Upper lobe of right lung (tissue), 1 donor: ENCODE measurements around the gene TK1. TPM values are rescaled to one million over a fixed set of nuclear protein-coding genes. Genes with fewer than 3 reads are reported as not detected.

Experiments
- ATAC-seq: fragments of 200-7000 bp; cut with Tn5 transposase; one replicate; pipeline ENCODE4 v1.9.1; 2020; ENCODE audit warnings: mild to moderate bottlenecking, moderate library complexity
- DNase-seq: peaks from one replicate; pipeline ENCODE4 v3.0.0-alpha.2; 2020
- H3K27ac ChIP-seq: fragments of 200-600 bp; one replicate; pipeline ENCODE4 v1.8.0; 2022
- H3K27me3 ChIP-seq: fragments of 200-600 bp; one replicate; pipeline ENCODE4 v1.8.0; 2022; ENCODE audit warnings: mild to moderate bottlenecking
- H3K36me3 ChIP-seq: fragments of 200-600 bp; one replicate; pipeline ENCODE4 v1.8.0; 2022
- H3K4me1 ChIP-seq: fragments of 200-600 bp; one replicate; pipeline ENCODE4 v1.8.0; 2022
- H3K4me3 ChIP-seq: fragments of 200-600 bp; one replicate; pipeline ENCODE4 v1.8.0; 2022; ENCODE audit warnings: mild to moderate bottlenecking
- H3K9me3 ChIP-seq: fragments of 200-600 bp; one replicate; pipeline ENCODE4 v1.8.0; 2022
- CTCF ChIP-seq: fragments of 200-600 bp; IDR thresholded peaks from one replicate; pipeline ENCODE4 v1.8.0; 2022; ENCODE audit warnings: antibody characterized with exemption
- intact Hi-C: fragments of 100-400 bp; cut with DNase I; formaldehyde crosslinking; loops from one replicate; pipeline ENCODE4 v1.11.0; 2022
- total RNA-seq: library from RNA; stranded (reverse); fragmentation: NEBNext Ultra II Directional; extraction: Animal tissue kit (Norgen Biotek cat#: 25700); gene quantifications from one replicate; pipeline ENCODE4 v1.2.1, GENCODE V29; 2021
- donor health status: DM: no; HTN: yes; CAD: no; lungs with severe emphysema.

Gene TK1
- total RNA-seq, 1 donor from 2014 or later, result 3.3 TPM

GRCh38 chr17:78211032-78211431, 24.2 kb upstream of the TK1 start:
- no peak for DNase-seq
- peaks cover 5% of the 10 kb centered on the region for H3K4me1 ChIP-seq
- TF ChIP-seq CTCF, result no peak
- no peak overlapping the region for H3K27ac ChIP-seq
- H3K4me3 ChIP-seq, result no peak overlapping the region
- no peaks in the 10 kb centered on the region for H3K27me3 ChIP-seq
- H3K36me3 ChIP-seq, result no peaks in the 10 kb centered on the region
- no peaks in the 10 kb centered on the region for H3K9me3 ChIP-seq
- intact Hi-C loops, result no loop called here
- no peak for ATAC-seq

- no peak overlapping the region for H3K27ac ChIP-seq
- no peaks in the 10 kb centered on the region for H3K36me3 ChIP-seq
- H3K27me3 ChIP-seq, result no peaks in the 10 kb centered on the region
- H3K4me3 ChIP-seq, result no peak overlapping the region
- intact Hi-C loops, result no loop called here
- H3K4me1 ChIP-seq, result peaks cover 5% of the 10 kb centered on the region
- no peaks in the 10 kb centered on the region for H3K9me3 ChIP-seq
- ATAC-seq, result no peak
- TF ChIP-seq CTCF, result no peak
- no peak for DNase-seq
Observed at GRCh38 chr17:78210111-78210510, 23.3 kb upstream of the TK1 start.

- TF ChIP-seq CTCF, result no peak
- DNase-seq (no peak), ATAC-seq (no peak)
- no peak overlapping the region for H3K4me3 ChIP-seq
- H3K4me1 ChIP-seq, result no peaks in the 10 kb centered on the region
- no peaks in the 10 kb centered on the region for H3K27me3 ChIP-seq
- H3K9me3 ChIP-seq, result no peaks in the 10 kb centered on the region
- intact Hi-C loops, result no loop called here
- H3K27ac ChIP-seq, result no peak overlapping the region
- H3K36me3 ChIP-seq, result no peaks in the 10 kb centered on the region
Observed at GRCh38 chr17:78208486-78208885, 21.6 kb upstream of the TK1 start.

GRCh38 chr17:78206298-78206697, 19.4 kb upstream of the TK1 start:
- no peaks in the 10 kb centered on the region for H3K9me3 ChIP-seq
- intact Hi-C loops, result no loop called here
- DNase-seq (no peak), ATAC-seq (no peak)
- no peaks in the 10 kb centered on the region for H3K4me1 ChIP-seq
- H3K27me3 ChIP-seq, result no peaks in the 10 kb centered on the region
- no peaks in the 10 kb centered on the region for H3K36me3 ChIP-seq
- H3K27ac ChIP-seq, result no peak overlapping the region
- TF ChIP-seq CTCF, result no peak
- H3K4me3 ChIP-seq, result no peak overlapping the region

- DNase-seq, result no peak
- Histone ChIP-seq H3K9me3 (no peaks in the 10 kb centered on the region), H3K27me3 (no peaks in the 10 kb centered on the region), H3K4me1 (no peaks in the 10 kb centered on the region), H3K36me3 (no peaks in the 10 kb centered on the region), H3K27ac (no peak overlapping the region), H3K4me3 (no peak overlapping the region)
- no peak for TF ChIP-seq CTCF
- no peak for ATAC-seq
- intact Hi-C loops, result no loop called here
Observed at GRCh38 chr17:78205124-78205775, 18.4 kb upstream of the TK1 start.
